WERI-Rb-1 (cell line): Measurements from ENCODE around the gene GGACT.
"Not testable (repeated sequence)": the region's sequence is repeated elsewhere in the genome, so short reads cannot be mapped to it uniquely, and the experiment has no call there.

Experiments used
- DNase-seq: peaks from one replicate; pipeline ENCODE4 v3.0.0-alpha.2; 2020
- H3K27ac ChIP-seq: fragments of 250-450 bp; sonication (Bioruptor Pico); 2 replicates; pipeline ENCODE4 v1.5.1; 2020; ENCODE audit warnings: mild to moderate bottlenecking, moderate library complexity
- H3K27me3 ChIP-seq: fragments of 250-450 bp; sonication (Bioruptor Pico); 2 replicates; pipeline ENCODE4 v1.5.1; 2021; ENCODE audit warnings: mild to moderate bottlenecking, low read depth, moderate library complexity; ENCODE audit not compliant: insufficient read depth, severe bottlenecking
- H3K36me3 ChIP-seq: fragments of 250-450 bp; sonication (Bioruptor Pico); 2 replicates; pipeline ENCODE4 v1.5.1; 2020; ENCODE audit warnings: mild to moderate bottlenecking, moderate library complexity
- H3K4me3 ChIP-seq: 2 replicates; pipeline ENCODE4 v1.5.1; 2011; ENCODE audit warnings: low read depth, mild to moderate bottlenecking, control low read depth, low read length
- H3K9me3 ChIP-seq: fragments of 250-450 bp; sonication (Bioruptor Pico); 2 replicates; pipeline ENCODE4 v1.5.1; 2021; ENCODE audit warnings: mild to moderate bottlenecking, moderate library complexity; ENCODE audit not compliant: severe bottlenecking
- CTCF ChIP-seq: IDR thresholded peaks from 2 replicates; pipeline ENCODE4 v1.5.1; 2011; ENCODE audit warnings: low read depth, mild to moderate bottlenecking, control low read depth, inconsistent platforms, low read length

Gene GGACT

DNA sequence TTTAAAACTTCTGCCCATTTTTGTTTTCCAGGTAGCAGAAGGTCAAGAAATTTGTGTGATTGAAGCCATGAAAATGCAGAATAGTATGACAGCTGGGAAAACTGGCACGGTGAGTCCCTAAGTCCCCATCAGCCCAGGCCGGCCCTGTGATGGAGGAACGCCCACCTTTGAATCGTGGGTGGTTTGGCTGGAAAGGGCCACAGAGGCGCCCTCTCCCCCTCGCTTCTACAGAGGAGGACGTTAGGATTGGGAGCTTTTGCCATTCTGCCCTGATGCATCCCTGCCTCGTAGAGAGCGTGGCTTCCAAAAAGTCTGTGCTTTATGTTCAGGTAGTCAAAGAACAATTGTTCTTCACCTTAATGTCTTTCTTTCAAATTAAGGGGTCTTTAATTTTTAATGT lies 60.9 kb downstream of the GGACT start:
- no peak for TF ChIP-seq CTCF
- no peak for DNase-seq
- Histone ChIP-seq H3K27me3 (no peaks in the 10 kb centered on the region), H3K4me3 (no peak overlapping the region), H3K36me3 (peaks cover 17% of the 10 kb centered on the region), H3K9me3 (no peaks in the 10 kb centered on the region), H3K27ac (no peak overlapping the region)

- Histone ChIP-seq H3K36me3 (peaks cover 17% of the 10 kb centered on the region), H3K27me3 (no peaks in the 10 kb centered on the region), H3K9me3 (no peaks in the 10 kb centered on the region), H3K27ac (peak overlapping the region; percentile 23), H3K4me3 (peak overlapping the region; percentile 9; the same call in 1 of the 2 replicates)
- TF ChIP-seq CTCF = peak; percentile 60
- peak; percentile 95 for DNase-seq
Observed at GRCh38 chr13:100526318-100527000, 62.1 kb downstream of the GGACT start.

GRCh38 chr13:100525453-100526317 lies 62.9 kb downstream of the GGACT start:
- H3K27me3 ChIP-seq = no peaks in the 10 kb centered on the region
- no peak overlapping the region for H3K4me3 ChIP-seq
- peak overlapping the region; percentile 23 for H3K27ac ChIP-seq
- peaks cover 17% of the 10 kb centered on the region for H3K36me3 ChIP-seq
- no peaks in the 10 kb centered on the region for H3K9me3 ChIP-seq
- no peak for DNase-seq
- no peak for TF ChIP-seq CTCF

- H3K9me3 ChIP-seq, DNase-seq, H3K27ac ChIP-seq, H3K27me3 ChIP-seq, H3K4me3 ChIP-seq: not testable (repeated sequence)
- H3K36me3 ChIP-seq = peaks cover 17% of the 10 kb centered on the region
Observed at GRCh38 chr13:100524688-100525087, 63.9 kb downstream of the GGACT start.

GRCh38 chr13:100523981-100524386 lies 64.6 kb downstream of the GGACT start:
- Histone ChIP-seq H3K36me3 (peaks cover 12% of the 10 kb centered on the region), H3K9me3 (no peaks in the 10 kb centered on the region), H3K27me3 (no peaks in the 10 kb centered on the region), H3K27ac (no peak overlapping the region), H3K4me3 (no peak overlapping the region)
- no peak for TF ChIP-seq CTCF
- no peak for DNase-seq

- DNase-seq = no peak
- no peaks in the 10 kb centered on the region for H3K27me3 ChIP-seq
- H3K27ac ChIP-seq = no peak overlapping the region
- peaks cover 8% of the 10 kb centered on the region; the same call in 1 of the 2 replicates for H3K36me3 ChIP-seq
- no peaks in the 10 kb centered on the region for H3K9me3 ChIP-seq
- TF ChIP-seq CTCF = no peak
- no peak overlapping the region for H3K4me3 ChIP-seq
Observed at GRCh38 chr13:100523411-100523810, 65.2 kb downstream of the GGACT start.
